Naive B cell (primary cell): Measurements from ENCODE around the gene MAN1C1. TPM values are rescaled to one million over a fixed set of nuclear protein-coding genes. Genes with fewer than 3 reads are reported as not detected.
"Not testable (repeated sequence)": the region's sequence is repeated elsewhere in the genome, so short reads cannot be mapped to it uniquely, and the experiment has no call there.

Experiments used
- ATAC-seq, 2 donors: fragments of 150-1000 bp; cut with Tn5 transposase; 2 replicates each; pipeline ENCODE4 v1.10.0; 2021; ENCODE audit warnings: low read depth in 2 of 2, mild to moderate bottlenecking in 2 of 2, moderate library complexity in 2 of 2
- DNase-seq: peaks from one replicate; pipeline ENCODE4 v3.0.0; 2022
- H3K27ac Mint-ChIP-seq, 6 donors: one replicate each; pipeline ENCODE4 v1.8.0; 2020 to 2022; ENCODE audit warnings: mild to moderate bottlenecking in 6 of 6, mixed read lengths in 6 of 6, moderate library complexity in 5 of 6, inconsistent platforms in 2 of 6
- H3K27me3 Mint-ChIP-seq, 3 donors: one replicate each; pipeline ENCODE4 v1.8.0; 2021 to 2022; ENCODE audit warnings: mixed read lengths in 3 of 3, mild to moderate bottlenecking in 1 of 3
- H3K36me3 Mint-ChIP-seq, 2 donors: one replicate each; pipeline ENCODE4 v1.8.0; 2020 to 2022; ENCODE audit warnings: mixed read lengths in 2 of 2, inconsistent platforms in 1 of 2, mild to moderate bottlenecking in 1 of 2
- H3K4me1 Mint-ChIP-seq, 3 donors: one replicate each; pipeline ENCODE4 v1.8.0; 2020 to 2022; ENCODE audit warnings: mixed read lengths in 3 of 3, inconsistent platforms in 1 of 3, mild to moderate bottlenecking in 1 of 3, moderate library complexity in 1 of 3
- H3K4me3 Mint-ChIP-seq, 8 donors: one replicate each; pipeline ENCODE4 v1.8.0; 2020 to 2022; ENCODE audit warnings: mild to moderate bottlenecking in 8 of 8, mixed read lengths in 8 of 8, moderate library complexity in 8 of 8, inconsistent platforms in 2 of 8
- H3K9me3 Mint-ChIP-seq, 7 donors: one replicate each; pipeline ENCODE4 v1.8.0; 2020 to 2022; ENCODE audit warnings: mixed read lengths in 7 of 7, mild to moderate bottlenecking in 5 of 7, inconsistent platforms in 2 of 7, moderate library complexity in 1 of 7
- polyA plus RNA-seq, 6 donors: library from polyadenylated mRNA; unstranded; fragments of 300-500 nt; fragmentation: Illumina TruSeq; gene quantifications; one replicate each; pipeline ENCODE4 v1.2.3, GENCODE V29; 2021; ENCODE audit warnings: low read depth in 6 of 6

The MAN1C1 gene
- polyA plus RNA-seq, 6 donors from 2014 or later, result 0.16 to 0.52 (median 0.44) TPM; not detected in 3

DNA sequence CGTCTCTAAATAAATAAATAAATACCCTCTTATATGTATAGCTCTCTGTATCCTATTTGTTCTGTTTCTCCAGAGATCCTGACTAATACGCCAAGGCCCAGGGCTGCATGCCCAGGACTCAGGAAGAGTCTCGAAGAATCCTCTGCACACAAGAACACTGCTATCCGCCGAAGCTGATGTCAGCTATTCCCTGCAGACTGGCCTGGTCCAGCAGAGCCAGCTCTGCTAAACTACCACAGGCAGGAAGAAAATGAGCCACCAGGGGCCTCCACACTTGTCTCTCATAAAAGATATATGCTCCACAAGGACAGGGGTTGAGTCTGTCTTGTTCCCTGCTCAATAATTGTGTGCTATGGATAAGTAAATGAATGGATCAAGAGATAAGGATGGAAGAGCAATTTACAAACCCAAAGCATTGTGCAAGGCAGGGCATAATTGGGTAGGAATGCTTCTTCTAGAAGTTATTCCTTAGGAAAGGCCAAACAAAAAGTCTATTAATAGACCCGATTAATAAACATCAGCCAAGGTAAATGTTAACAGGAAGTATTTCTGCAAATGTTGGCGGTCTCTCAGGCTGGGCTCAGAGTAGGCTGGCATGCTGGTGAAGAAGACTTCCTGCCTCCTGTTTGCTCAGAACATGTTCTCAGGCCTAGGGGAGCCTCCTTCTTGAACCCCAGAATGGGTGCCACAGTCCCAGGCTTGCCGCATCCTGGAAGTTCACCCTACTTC, 26.3 kb upstream of the MAN1C1 start:
- peaks cover 0 to 13% (median 12%) of the 10 kb centered on the region in 3 donors for H3K4me1 Mint-ChIP-seq
- H3K36me3 Mint-ChIP-seq, result no peaks in the 10 kb centered on the region
- H3K27ac Mint-ChIP-seq, result no peak overlapping the region
- ATAC-seq (no peak), DNase-seq (no peak)
- H3K4me3 Mint-ChIP-seq, result no peak overlapping the region
- peaks cover 6 to 9% (median 8%) of the 10 kb centered on the region in 3 donors for H3K27me3 Mint-ChIP-seq
- H3K9me3 Mint-ChIP-seq, result peaks cover 0 to 6% (median 0%) of the 10 kb centered on the region in 7 donors

DNA sequence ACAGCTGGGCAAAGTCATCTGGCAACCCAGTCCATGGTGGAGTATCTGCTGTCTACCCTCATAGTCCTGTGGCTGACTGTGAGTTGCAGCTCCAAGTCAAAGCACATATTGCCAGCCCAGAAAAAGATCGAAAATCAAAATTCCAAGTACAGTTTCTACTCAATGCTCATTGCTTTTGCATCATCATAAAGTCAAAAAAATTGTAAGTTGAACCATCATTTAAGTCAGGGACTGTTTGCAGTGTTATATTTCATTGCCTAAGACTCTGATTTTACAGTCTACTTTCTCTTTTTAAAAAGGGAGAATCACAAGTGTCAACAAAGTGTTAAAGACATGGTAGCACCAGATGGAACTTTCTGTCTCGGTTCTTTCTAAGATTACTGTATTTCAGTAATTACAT, 22.7 kb upstream of the MAN1C1 start:
- no peak for DNase-seq
- H3K4me3 Mint-ChIP-seq, result no peak overlapping the region
- H3K36me3 Mint-ChIP-seq, result no peaks in the 10 kb centered on the region
- ATAC-seq, result no peak
- H3K9me3 Mint-ChIP-seq, result peaks cover 0 to 7% (median 0%) of the 10 kb centered on the region in 7 donors
- H3K27me3 Mint-ChIP-seq, result peaks cover 19 to 28% (median 19%) of the 10 kb centered on the region in 3 donors
- no peaks in the 10 kb centered on the region for H3K4me1 Mint-ChIP-seq
- H3K27ac Mint-ChIP-seq, result no peak overlapping the region

DNA sequence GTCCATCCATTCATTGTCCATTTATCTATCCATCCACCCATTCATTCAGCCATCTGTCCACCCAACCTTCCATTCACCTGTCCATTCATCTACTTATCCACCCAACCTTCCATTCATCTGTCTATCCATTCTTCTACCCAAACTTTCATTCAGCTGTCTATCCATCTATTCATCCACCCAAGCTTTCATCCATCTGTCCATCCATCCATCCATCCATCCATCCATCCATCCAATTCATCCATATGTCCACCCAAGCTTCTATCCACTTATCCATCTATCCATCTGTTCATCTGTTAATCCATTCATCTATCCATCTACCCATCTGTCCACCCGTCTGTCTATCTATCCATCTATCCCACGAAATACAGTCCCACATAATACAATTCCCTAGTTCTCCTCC, 21.6 kb upstream of the MAN1C1 start:
- Mint-ChIP-seq H3K36me3 (no peaks in the 10 kb centered on the region), H3K4me3 (no peak overlapping the region), H3K27ac (no peak overlapping the region), H3K4me1 (peaks cover 0 to 4% (median 0%) of the 10 kb centered on the region in 3 donors), H3K27me3 (peaks cover 22 to 34% (median 22%) of the 10 kb centered on the region in 3 donors), H3K9me3 (peaks cover 0 to 7% (median 0%) of the 10 kb centered on the region in 7 donors)
- no peak for ATAC-seq
- DNase-seq, result no peak

DNA sequence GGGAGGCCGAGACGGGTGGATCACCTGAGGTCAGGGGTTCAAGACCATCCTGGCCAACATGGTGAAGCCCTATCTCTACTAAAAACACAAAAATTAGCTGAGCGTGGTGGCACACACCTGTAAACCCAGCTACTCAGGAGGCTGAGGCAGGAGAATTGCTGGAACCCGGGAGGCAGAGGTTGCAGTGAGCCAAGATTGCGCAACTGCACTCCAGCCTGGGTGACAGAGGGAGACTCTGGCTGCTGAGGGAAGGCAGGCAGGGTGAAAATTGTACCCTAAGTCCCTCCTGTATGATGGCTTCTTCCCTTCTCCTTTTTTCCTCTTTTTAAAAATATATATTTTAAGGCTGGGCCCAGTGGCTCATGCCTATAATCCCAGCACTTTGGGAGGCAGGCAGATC, 19.9 kb upstream of the MAN1C1 start:
- not testable (repeated sequence) for ATAC-seq, DNase-seq
- H3K27me3 Mint-ChIP-seq, result peaks cover 22 to 34% (median 24%) of the 10 kb centered on the region in 3 donors

DNA sequence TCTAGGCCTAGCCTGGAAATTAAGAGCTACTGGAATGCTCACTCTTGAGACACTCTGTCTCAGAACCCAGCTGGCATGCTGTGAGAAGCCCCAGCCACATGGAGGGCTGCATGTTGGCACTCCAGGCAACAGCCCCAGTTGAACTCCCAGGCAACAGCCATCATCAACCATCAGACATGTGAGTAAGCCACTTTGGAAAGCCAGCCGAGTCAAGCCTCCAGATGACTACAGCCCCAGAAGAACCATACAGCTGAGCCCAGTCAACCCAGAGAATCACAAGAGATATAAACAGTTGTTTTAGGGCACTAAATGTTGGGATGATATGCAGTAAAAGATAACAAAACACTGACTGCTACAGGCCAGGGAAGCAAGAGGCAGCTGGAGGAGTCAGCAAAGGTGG, 17.7 kb upstream of the MAN1C1 start:
- DNase-seq (no peak), ATAC-seq (no peak)
- Mint-ChIP-seq H3K4me1 (peaks cover 0 to 14% (median 0%) of the 10 kb centered on the region in 3 donors), H3K4me3 (no peak overlapping the region), H3K27ac (peak overlapping the region in 1 of 6 donors; percentile 17), H3K9me3 (peaks cover 0 to 7% (median 0%) of the 10 kb centered on the region in 7 donors), H3K27me3 (peaks cover 22 to 34% (median 32%) of the 10 kb centered on the region in 3 donors), H3K36me3 (no peaks in the 10 kb centered on the region)

More for the DNA sequence above, 19.9 kb upstream of the MAN1C1 start:
- not testable (repeated sequence) for H3K36me3 Mint-ChIP-seq, H3K4me3 Mint-ChIP-seq, H3K27ac Mint-ChIP-seq, H3K9me3 Mint-ChIP-seq
- H3K4me1 Mint-ChIP-seq, result peaks cover 0 to 12% (median 0%) of the 10 kb centered on the region in 3 donors

DNA sequence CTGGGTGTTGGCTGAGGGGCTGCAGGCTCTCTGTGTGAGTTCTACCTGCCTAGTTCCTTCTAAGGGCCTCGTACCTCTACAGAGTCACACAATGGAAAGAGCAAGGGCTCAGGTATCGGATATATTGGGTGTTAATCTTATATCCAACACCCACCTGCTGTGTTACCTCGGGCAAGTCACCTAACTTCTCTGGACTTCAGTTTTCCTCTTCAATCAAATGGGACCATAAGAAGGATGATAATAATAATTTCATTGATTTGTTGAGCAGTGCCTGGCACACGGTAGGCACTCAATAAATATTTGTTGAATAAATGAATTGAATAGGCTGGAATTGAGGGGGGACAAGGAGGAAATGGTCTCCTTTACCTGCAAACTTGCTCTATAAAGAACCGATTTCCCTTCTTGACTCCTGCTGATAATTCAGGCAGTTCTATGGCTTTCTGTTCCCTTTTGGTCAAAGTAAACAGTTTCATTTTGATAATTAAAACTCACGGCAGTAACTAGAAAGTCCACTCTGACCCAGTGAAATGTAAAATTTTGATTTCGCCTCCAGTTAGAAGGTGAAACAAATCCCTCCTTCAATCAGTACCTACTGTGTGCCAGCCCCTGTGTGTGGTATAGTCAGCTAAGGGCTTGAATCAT, 16.5 kb upstream of the MAN1C1 start:
- Mint-ChIP-seq H3K27ac (no peak overlapping the region), H3K27me3 (peaks cover 18 to 31% (median 25%) of the 10 kb centered on the region in 3 donors)
- no peak for DNase-seq

DNA sequence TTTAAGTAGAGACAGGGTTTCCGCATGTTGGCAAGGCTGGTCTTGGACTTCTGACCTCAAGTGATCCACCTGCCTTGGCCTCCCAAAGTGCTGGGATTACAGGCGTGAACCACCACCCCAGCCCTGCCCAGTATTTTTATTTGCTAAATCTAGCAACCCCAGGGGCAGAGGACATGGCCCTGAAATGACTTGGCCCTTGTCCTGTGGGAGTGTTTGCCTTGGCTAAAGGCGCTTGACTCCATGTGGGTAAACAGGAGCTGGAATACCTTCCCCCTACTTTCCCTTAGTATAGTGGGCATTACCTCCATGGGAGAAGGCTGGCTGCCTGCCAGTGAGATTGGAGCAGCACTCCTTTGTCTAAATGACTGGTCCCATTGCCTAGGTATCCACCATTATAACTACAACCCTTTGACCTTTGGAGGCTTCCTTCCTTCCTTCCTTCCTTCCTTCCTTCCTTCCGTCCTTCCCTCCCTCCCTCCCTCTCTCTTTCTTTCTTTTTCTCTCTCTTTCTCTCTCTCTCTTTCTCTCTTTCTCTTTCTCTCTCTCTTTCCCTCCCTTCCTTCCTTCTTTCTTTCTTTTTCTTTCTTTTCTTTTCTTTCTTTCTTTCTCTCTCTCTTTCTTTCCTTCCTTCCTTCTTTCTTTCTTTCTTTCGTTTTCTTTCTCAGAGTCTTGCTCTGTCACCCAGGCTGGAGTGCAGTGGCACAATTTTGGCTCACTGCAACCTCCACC, 15.5 kb upstream of the MAN1C1 start:
- H3K4me3 Mint-ChIP-seq, result peak overlapping the region in 1 of 8 donors; percentile 31
- ATAC-seq, H3K9me3 Mint-ChIP-seq, DNase-seq, H3K36me3 Mint-ChIP-seq: not testable (repeated sequence)
- peak overlapping the region in 2 of 6 donors; percentile 74 to 81 for H3K27ac Mint-ChIP-seq
- H3K4me1 Mint-ChIP-seq, result peaks cover 0 to 14% (median 0%) of the 10 kb centered on the region in 3 donors
- peaks cover 20 to 25% (median 25%) of the 10 kb centered on the region in 3 donors for H3K27me3 Mint-ChIP-seq

More for the DNA sequence above, 16.5 kb upstream of the MAN1C1 start:
- no peak for ATAC-seq
- Mint-ChIP-seq H3K9me3 (peaks cover 0 to 2% (median 0%) of the 10 kb centered on the region in 7 donors), H3K4me3 (no peak overlapping the region), H3K4me1 (peaks cover 0 to 14% (median 0%) of the 10 kb centered on the region in 3 donors), H3K36me3 (no peaks in the 10 kb centered on the region)

DNA sequence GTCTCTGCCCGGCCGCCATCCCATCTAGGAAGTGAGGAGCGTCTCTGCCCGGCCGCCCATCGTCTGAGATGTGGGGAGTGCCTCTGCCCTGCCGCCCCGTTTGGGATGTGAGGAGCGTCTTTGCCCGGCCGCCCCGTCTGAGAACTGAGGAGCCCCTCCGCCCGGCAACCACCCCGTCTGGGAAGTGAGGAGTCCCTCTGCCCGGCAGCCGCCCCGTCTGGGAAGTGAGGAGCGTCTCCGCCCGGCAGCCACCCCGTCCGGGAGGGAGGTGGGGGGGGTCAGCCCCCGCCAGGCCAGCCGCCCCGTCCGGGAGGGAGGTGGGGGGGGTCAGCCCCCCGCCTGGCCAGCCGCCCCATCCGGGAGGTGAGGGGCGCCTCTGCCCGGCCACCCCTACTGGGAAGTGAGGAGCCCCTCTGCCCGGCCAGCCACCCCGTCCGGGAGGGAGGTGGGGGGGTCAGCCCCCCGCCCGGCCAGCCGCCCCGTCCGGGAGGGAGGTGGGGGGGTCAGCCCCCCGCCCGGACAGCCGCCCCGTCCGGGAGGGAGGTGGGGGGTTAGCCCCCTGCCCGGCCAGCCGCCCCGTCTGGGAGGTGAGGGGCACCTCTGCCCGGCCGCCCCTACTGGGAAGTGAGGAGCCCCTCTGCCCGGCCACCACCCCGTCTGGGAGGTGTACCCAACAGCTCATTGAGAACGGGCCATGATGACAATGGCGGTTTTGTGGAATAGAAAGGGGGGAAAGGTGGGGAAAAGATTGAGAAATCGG, 12.6 kb upstream of the MAN1C1 start:
- ATAC-seq, H3K27ac Mint-ChIP-seq, DNase-seq, H3K4me3 Mint-ChIP-seq, H3K9me3 Mint-ChIP-seq, H3K36me3 Mint-ChIP-seq: not testable (repeated sequence)
- H3K4me1 Mint-ChIP-seq, result peaks cover 4 to 18% (median 4%) of the 10 kb centered on the region in 3 donors
- H3K27me3 Mint-ChIP-seq, result peaks cover 13 to 18% (median 17%) of the 10 kb centered on the region in 3 donors

DNA sequence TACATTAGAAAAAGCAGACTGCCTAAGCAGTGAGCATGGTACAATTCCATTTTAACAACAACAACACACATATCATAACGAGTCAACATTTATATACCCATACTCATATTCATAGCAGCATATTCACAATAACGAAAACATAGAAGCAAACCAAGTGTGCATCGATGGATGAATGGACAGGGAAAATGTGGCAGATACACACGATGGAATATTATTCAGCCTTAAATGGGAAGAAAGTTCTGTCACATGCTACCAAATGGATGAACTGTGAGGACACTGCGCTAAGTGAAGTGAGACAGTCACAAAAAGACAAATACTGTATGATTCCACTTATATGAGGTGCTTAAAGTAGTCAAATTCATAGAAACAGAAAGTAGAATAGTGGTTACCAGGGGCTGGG, 9.5 kb upstream of the MAN1C1 start:
- H3K4me1 Mint-ChIP-seq, result peaks cover 4 to 6% (median 4%) of the 10 kb centered on the region in 3 donors
- no peaks in the 10 kb centered on the region for H3K9me3 Mint-ChIP-seq
- ATAC-seq (no peak), DNase-seq (no peak)
- H3K27ac Mint-ChIP-seq, result no peak overlapping the region
- peaks cover 19 to 28% (median 27%) of the 10 kb centered on the region in 3 donors for H3K27me3 Mint-ChIP-seq
- H3K4me3 Mint-ChIP-seq, result no peak overlapping the region
- no peaks in the 10 kb centered on the region for H3K36me3 Mint-ChIP-seq

DNA sequence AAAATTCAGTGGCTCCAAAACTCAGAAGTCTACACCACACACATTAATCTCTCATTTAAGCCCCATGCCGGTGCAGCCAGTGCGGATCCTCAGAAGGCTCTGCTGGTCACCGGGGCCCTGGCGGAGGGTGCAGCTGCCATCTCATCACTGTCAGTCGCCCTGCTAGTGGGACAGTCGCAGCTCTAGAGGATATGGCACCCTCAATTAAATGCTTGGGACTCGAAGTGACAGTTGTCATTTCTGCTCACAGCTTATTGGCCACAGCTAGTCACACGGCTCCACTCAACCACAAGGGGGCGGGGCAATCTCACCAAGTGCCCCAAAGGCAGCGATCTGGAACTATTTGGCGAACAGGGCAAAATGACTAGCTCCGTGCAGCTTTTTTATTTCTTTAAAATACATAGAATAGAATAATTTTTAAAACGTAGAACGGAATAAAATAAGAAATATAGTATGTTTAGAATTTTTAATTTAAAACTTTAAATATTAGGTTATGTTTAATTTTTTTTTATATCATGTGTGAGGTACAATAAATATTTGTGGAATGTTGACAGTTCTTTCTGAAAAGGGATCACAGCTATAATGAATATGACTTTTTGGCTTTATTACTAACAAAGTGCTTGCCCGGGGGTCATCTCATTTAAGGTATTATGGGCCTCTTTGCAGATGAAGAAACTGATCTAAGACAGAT, 8.0 kb upstream of the MAN1C1 start:
- Mint-ChIP-seq H3K36me3 (no peaks in the 10 kb centered on the region), H3K4me1 (peaks cover 4 to 6% (median 4%) of the 10 kb centered on the region in 3 donors), H3K27me3 (peaks cover 19 to 34% (median 31%) of the 10 kb centered on the region in 3 donors), H3K27ac (no peak overlapping the region), H3K4me3 (peak overlapping the region in 5 of 8 donors; percentile 13 to 37 (median 20)), H3K9me3 (no peaks in the 10 kb centered on the region)
- DNase-seq, result peak; percentile 80
- peak; percentile 99 for ATAC-seq

DNA sequence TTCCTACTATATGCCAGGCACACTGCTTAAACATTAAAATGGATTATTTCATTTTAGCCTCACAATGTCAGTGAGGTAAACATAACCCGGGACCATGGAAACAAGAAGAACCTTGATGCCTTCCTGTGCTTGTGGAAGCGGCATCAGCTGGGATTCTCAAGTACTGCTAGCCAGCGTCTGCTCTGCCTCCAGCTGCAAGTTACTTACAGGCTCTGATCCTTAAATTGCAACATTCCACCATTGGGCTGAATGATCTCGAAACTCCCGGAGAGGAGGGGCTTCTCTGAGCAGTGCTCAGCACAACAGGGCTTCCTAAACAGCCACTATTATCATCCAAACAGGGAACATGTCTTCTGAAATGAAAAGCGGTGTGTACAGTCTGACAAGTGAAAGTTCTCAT, 6.7 kb upstream of the MAN1C1 start:
- Mint-ChIP-seq H3K9me3 (no peaks in the 10 kb centered on the region), H3K4me3 (no peak overlapping the region), H3K27me3 (peaks cover 19 to 34% (median 28%) of the 10 kb centered on the region in 3 donors), H3K4me1 (peaks cover 4 to 9% (median 7%) of the 10 kb centered on the region in 3 donors), H3K36me3 (no peaks in the 10 kb centered on the region), H3K27ac (peak overlapping the region in 2 of 6 donors; percentile 16 to 18)
- no peak for ATAC-seq
- no peak for DNase-seq
